ENCODE results near the gene NRN1.
"Not testable (repeated sequence)": the region's sequence is repeated elsewhere in the genome, so short reads cannot be mapped to it uniquely, and the experiment has no call there.

NRN1 gene

GRCh38 chr6:6006428-6007365, at the start of gene NRN1:
NRN1 (minus strand) TSS chr6:6006925; CDS start chr6:6006749, 176 bp downstream.
- in situ Hi-C loops (cut with HindIII; ENCODE audit: low sequenced_read_pairs): no loop called here

- in situ Hi-C loops (cut with HindIII; ENCODE audit: low sequenced_read_pairs): no loop called here
Observed at GRCh38 chr6:6052216-6052615, 45.5 kb upstream of the NRN1 start.

DNA sequence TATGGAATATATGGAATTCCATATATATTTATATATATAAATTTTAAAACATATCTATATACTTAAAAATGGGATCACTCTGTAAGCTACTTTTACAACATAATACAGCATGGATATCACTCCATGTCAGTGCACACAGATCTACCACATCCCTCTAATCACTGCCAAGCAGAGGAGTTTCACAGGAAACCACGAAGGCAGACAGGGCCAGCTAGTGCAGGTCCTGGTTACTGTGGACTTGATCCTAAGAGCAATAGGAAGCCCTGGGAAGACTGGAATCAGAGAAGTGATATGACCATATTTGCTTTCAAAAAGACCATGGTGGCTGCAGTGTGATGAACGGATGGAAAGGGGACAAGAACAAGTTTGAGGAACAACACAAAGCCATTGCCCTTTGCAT, 40.0 kb upstream of the NRN1 start:
- in situ Hi-C loops (cut with HindIII; ENCODE audit: low sequenced_read_pairs): no loop called here

DNA sequence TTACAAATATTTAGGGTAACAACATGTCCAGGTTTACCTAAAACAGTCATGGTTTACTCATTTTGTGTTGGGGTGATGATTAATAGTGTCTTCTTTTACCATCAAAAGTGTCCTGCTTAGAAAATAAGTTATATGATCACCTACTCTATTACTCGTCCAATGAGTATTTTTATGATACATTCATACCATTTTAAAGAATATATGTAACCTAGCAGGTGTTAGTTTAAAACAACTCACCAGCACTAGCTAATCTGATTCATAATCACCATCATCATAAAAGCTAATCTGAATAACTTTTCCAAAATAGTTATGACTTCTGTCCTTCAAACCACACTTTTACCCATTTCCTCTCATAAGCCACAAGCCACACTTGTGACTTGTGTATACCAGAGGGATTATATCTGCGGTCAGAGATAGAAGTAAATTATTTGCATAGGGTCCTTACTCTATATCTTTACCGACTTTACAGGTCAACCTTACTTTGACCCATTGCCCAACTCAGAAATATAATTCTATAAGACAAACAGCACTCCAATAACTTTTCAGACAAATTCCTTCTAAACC, 33.3 kb upstream of the NRN1 start:
- in situ Hi-C loops (cut with HindIII; ENCODE audit: low sequenced_read_pairs): no loop called here

DNA sequence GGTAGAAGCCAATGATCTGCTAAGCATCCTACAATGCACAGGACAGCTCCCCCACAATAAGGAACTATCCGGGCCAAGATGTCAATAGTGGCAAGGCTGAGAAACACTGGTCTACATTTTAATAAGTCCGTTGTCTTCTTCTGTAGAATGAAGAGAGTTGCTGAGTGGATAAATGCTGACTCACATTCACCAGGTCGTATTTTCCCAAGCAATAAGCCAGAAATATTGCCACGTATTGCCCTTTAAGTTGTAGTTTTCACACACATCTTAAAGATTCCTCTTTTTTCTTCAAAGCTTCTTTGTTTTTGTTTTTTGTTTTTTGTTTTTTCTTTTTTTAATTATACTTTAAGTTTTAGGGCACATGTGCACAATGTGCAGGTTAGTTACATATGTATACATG, 30.5 kb upstream of the NRN1 start:
- in situ Hi-C loops (cut with HindIII; ENCODE audit: low sequenced_read_pairs): no loop called here

DNA sequence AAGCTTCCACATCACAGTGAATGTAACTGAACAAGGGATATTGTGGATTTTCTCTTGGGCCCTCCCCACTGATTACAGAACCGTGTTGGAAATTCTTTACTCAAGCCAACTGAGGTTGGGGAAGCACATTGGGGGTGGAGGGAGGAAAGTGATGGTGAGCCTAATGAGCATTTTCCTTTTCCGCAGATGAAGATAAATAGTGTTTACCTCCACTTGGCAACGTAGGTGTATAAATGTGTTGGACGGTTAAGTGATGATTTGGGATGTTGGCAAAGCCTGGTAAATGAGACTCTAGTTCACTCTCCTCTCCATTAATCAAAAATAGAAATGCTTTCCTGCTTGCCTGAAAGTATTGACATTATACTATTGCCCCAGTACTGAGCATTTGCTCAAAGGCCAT, 27.1 kb upstream of the NRN1 start:
- in situ Hi-C loops (cut with HindIII; ENCODE audit: low sequenced_read_pairs): no loop called here

DNA sequence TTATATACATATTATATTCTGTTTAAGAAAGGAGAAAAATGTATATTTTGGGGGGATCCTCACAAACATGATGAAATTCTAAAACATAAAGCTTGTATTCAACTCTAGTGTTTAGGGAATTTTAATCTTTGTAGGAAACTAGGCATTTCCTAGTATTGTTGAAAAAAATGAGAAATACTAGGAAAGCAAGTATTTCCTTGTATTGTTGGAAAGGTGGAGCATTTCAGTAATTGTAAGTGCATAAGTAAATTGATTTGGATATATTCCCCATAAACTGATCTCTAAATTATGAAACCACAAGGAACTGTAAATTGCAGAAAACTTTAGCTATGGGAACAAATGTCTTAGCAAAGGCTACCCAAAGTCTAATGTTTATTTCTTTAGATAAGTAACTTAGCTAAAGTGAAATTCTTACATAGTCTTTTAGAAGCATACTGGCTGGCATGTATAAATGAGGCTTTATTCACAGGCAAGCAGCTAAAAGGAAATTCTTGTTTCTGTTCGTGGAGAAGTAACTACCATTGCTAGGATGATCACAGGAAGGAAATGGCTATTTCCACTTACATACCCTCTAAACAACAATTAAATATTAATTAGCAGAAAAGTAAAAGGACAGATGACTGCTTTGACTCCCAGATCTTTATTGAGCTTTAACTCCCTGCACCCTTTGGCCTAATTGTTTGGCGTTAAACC, 19.9 kb upstream of the NRN1 start:
- in situ Hi-C loops (cut with HindIII; ENCODE audit: low sequenced_read_pairs): no loop called here

- in situ Hi-C loops (cut with HindIII; ENCODE audit: low sequenced_read_pairs): no loop called here
Observed at GRCh38 chr6:6025736-6026135, 19.0 kb upstream of the NRN1 start.

DNA sequence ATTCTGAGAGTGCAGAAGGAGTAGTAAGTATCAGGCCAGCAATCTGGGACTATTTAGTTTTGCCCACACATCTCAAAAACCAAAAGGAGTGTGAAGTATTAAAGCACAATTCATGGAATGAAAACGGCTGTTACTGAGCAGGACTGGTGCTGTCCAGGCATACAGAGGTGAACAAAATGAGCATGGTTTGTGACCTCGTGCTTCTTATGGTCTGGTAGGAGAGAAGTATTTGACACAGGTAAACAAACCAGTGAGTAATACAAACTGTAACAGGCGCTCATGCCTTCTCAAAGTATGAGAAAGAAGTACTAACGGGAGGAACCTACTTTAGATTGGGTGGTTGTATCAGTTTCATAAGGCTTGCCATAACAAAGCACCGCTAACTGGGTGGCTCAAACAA, 17.5 kb upstream of the NRN1 start:
- in situ Hi-C loops (cut with HindIII; ENCODE audit: low sequenced_read_pairs): no loop called here

DNA sequence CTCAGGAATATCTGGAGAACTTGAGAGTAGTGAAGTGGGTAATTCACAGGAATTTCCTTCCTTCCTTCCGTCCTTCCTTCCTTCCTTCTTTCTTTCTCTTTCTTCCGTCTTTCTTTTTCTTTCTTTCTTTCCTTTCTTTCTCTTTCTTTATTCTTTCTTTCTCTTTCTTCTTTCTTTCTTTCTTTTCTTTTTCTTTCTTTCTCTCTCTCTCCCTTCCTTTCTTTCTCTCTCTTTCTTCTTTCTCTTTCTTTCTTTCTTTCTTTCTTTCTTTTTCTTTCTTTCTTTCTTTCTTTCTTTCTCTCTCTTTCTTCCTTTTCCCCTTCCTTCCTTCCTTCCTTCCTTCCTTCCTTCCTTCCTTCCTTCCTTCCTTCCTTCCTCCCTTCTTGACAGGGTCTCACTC, 16.1 kb upstream of the NRN1 start:
- in situ Hi-C loops (cut with HindIII; ENCODE audit: low sequenced_read_pairs): not testable (repeated sequence)

DNA sequence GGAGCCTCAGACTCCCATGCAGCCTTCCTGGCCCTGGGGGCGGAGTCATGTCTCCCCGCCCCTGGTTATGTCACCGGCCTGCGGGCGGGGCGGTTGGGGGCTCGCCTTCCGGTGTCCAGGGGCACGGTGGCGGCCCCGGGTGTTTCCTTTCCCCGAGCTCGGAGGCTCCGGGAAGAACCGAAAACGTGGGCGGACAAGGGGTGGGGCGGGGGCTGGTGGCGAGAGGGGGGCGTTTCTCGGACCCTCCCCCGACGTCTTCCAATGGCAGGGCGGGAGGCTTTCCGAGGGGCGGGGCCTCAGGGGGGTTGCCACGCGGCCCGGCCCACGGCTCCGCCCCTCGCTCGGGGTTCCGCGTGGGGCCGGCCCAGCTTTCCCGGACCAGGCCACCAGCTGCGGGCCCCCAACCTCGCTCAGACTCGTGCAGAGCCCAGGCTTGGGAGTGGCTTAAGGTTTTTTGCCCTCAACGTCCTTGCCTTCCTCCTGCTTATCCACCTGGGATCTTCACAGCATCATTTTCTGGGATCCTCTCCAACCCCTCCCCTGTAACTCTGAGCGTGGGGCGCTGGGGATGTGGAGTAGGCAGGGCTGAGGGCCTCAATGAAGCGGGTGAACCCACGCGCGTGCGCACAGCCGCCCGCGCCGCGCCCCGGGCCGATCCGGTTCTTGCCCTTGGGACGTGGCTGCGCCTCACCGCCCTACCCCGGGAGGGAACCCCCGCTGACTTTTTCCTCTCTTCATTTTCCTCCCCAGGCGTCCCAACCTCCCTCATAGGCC, 2.1 kb upstream of the NRN1 start:
- in situ Hi-C loops (cut with HindIII; ENCODE audit: low sequenced_read_pairs): no loop called here

GRCh38 chr6:6008089-6008647, 1.4 kb upstream of the NRN1 start:
- in situ Hi-C loops (cut with HindIII; ENCODE audit: low sequenced_read_pairs): no loop called here

DNA sequence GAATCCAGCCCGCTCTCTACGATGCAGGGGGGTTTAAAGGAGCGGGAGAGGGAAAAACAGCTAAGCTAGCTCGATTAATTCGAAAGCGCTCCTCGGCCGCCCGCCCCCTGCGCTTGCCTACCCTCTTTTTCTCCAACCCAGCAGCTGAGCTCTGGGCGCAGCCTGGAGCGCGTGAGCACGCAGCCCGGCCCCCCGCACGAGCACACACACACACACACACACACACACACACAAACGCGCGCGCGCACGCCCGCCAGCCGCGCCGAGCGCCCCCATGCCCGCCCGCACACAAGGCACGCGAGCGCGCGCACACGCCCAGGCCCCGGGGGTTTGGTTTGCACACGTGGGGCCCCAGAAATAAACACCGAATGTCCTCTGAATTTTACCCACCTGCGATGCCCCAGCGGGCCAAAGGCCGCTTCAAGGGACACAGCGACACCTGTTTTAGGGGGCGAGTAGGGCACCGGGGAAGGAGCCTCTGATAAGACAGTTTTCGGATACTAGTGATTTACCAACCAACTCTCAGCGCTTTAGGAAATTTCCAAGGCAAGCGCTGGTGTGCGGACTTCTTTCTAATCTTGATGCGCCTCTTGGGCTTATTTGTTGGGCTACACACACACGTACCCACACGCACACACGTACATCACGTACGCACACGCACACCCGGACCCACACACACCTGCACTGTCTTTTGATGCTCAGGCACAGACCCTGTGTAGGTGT, 802 bp upstream of the NRN1 start:
- in situ Hi-C loops (cut with HindIII; ENCODE audit: low sequenced_read_pairs): no loop called here

DNA sequence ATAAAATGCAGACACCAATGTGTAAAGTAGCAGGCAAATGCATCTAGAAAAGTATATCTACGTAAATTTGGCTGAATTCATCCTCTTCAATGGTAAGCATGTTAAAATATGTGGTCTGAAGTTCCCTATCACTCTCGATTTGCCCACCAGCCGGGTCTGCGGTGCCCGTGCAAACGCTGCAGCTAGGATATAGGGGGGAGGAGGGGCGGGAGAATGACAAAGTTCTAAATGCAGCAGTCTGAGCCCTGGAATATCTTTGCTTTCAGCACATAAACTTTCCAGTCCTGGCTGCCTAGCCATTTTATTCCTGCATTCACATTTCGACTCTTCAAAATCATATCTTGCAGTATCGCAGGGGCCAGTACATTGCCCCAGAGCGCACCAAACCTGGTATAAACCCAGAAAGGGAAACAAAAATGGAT, 708 bp downstream of the NRN1 start:
- in situ Hi-C loops (cut with HindIII; ENCODE audit: low sequenced_read_pairs): no loop called here

- in situ Hi-C loops (cut with HindIII; ENCODE audit: low sequenced_read_pairs): no loop called here
Observed at GRCh38 chr6:6005051-6006005, 1.4 kb downstream of the NRN1 start.

DNA sequence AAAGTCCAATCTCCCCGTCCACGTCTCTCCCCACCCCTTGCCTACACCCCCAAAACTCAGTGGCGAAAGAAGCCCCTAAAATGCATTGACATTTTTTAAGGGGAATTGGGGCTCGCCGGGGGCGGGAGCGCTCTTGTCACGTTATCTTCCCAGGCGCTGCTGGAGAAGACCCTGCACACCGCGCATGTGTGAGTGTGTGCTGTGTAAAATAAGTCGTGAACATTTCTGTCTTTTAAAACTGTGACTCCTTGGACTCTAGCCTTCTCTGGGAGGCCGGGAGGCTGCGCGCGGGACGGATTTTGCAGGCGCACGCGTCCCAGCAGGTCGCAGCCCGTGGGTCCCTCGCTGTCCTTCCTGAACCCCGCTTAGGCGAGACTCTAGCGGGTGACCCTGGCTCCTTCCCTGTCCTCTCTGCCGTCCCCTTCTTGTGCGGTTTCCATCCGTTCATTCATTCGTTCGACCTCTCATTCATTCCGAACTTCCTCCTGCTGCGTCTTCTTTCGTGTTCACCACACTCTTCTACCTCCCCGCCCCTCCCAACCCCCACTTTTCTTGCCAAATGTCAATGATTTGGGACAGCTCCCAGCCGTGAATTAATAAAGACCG, 2.2 kb downstream of the NRN1 start:
- in situ Hi-C loops (cut with HindIII; ENCODE audit: low sequenced_read_pairs): no loop called here

DNA sequence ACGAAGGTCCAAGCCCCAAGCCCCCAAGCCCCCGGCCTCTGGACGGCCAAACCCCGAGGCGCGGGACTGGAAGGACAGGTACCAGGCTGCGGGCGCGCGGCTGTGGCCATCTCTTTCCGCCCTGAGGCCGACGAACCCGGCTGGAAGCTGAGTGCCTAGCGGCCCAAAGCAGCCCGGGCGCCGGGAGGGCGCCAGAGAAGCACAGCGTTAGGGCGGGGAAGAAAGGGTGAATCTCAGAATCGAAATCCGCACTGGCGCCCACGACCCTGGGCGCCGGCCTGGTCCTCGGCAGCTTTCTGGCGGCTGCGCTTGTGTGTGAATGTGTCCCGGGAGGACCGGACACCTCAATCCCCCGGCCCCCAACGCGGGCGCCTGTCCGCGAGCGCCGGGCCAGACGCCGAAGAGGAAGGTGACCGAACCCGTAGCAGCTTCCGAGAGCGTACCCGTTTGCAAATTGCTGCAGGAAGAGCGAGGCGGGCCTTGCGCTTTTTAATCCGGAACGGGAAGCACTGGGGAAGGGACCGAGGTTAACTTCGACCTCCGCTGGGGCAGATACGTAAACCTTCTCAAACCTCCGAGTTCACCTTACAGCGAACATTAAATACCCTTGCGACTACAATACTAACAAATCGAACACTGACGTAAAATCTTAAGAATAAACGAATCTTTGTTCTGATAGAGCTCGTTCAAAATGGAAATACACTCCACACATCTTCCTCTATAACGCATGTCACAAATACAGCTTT, 2.9 kb downstream of the NRN1 start:
- in situ Hi-C loops (cut with HindIII; ENCODE audit: low sequenced_read_pairs): no loop called here
